NCI-H774 (cell line): Measurements from ENCODE around the gene FAM98B.
A peak's percentile ranks its signal among the peaks of the same experiment; 100 is the strongest.

Experiments used
- DNase-seq: peaks from one replicate; lab custom pipeline; 2025; lab: John Stamatoyannopoulos, UW

FAM98B gene

GRCh38 chr15:38461066-38461833, 7.3 kb downstream of the FAM98B start:
- no peak for DNase-seq

- DNase-seq: peak; percentile 4
Observed at GRCh38 chr15:38463893-38464292, 10.0 kb downstream of the FAM98B start.

GRCh38 chr15:38464675-38465074, 10.7 kb downstream of the FAM98B start:
- no peak for DNase-seq

GRCh38 chr15:38470816-38471215, 16.9 kb downstream of the FAM98B start:
- DNase-seq: no peak

GRCh38 chr15:38471974-38472373, 18.0 kb downstream of the FAM98B start:
- no peak for DNase-seq

GRCh38 chr15:38474155-38474757, 20.3 kb downstream of the FAM98B start:
- peak; percentile 18 for DNase-seq

- DNase-seq: no peak
Observed at GRCh38 chr15:38475361-38475760, 21.4 kb downstream of the FAM98B start.

- DNase-seq: no peak
Observed at GRCh38 chr15:38476120-38476519, 22.2 kb downstream of the FAM98B start.

- DNase-seq: no peak
Observed at GRCh38 chr15:38477637-38478036, 23.7 kb downstream of the FAM98B start.

GRCh38 chr15:38479266-38479665, 25.3 kb downstream of the FAM98B start:
- DNase-seq: no peak

GRCh38 chr15:38479756-38480155, 25.8 kb downstream of the FAM98B start:
- no peak for DNase-seq

- no peak for DNase-seq
Observed at GRCh38 chr15:38481113-38481512, 27.2 kb downstream of the FAM98B start.

GRCh38 chr15:38481761-38482160, 27.8 kb downstream of the FAM98B start:
- DNase-seq: no peak

GRCh38 chr15:38482572-38482971, 28.6 kb downstream of the FAM98B start:
- no peak for DNase-seq

- no peak for DNase-seq
Observed at GRCh38 chr15:38486936-38487335, 33.0 kb downstream of the FAM98B start.

- DNase-seq: no peak
Observed at GRCh38 chr15:38487378-38487777, 33.5 kb downstream of the FAM98B start.

- no peak for DNase-seq
Observed at GRCh38 chr15:38490242-38490922, 36.5 kb downstream of the FAM98B start.

- DNase-seq: no peak
Observed at GRCh38 chr15:38496151-38496550, 42.2 kb downstream of the FAM98B start.

- DNase-seq: no peak
Observed at GRCh38 chr15:38499651-38500050, 45.7 kb downstream of the FAM98B start.

GRCh38 chr15:38503496-38503895, 49.6 kb downstream of the FAM98B start:
- DNase-seq: no peak

- no peak for DNase-seq
Observed at GRCh38 chr15:38504680-38505467, 50.9 kb downstream of the FAM98B start.

GRCh38 chr15:38506997-38507396, 53.1 kb downstream of the FAM98B start:
- no peak for DNase-seq
